HL-60/S4 treated with phorbol 12-myristate 13-acetate at 8.2 ng/mL for 4 days and 3 days (cell line): ENCODE results near the gene TMC5.
"Not testable (repeated sequence)": the region's sequence is repeated elsewhere in the genome, so short reads cannot be mapped to it uniquely, and the experiment has no call there.

Experiments used
- in situ Hi-C: fragments of 300-500 bp; cut with MboI; formaldehyde crosslinking; loops from 2 replicates; pipeline ENCODE4 v1.15.0; 2022; ENCODE audit warnings: low sequenced_read_pairs

The TMC5 gene

DNA sequence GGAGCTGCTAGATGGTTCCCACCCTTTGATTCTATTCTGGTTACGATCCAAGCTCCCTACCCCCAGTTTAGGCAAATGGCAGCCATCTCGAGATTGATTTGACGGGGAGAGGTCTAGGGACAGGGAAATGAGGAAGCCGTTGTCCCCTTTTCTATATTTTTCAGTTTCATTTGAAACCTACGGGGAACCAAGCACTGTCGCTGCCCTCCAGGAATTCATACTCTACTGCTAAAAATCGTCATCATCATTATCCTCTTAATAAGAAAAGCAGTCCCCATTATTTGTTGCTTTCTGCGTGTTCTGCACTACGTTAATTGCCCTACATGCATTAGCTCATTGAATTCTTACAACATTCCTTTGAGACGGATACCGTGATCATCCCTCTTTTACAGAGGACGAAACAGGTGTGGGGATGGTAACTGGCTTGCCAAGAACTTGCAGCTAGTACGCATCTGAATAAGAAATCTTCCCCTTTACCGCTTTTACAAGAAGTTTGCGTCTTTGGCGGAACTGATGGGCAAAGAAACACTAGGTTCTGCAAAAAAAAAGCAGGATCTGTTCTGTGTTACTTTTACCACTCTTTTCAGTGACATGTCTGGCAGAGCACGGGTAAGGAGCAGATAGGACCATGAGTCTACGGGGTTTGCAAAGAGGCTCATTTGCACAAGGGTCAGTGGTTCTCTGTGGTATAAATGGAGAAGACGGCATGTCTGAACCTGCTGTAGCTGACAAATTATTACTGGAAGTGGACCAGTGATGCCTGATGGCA is 107.1 kb downstream of the TMC5 start:
- in situ Hi-C loops = loop anchor here (25.0 kb wide), 1 partner anchor 437 kb away; no protein-coding TSS in a partner anchor

DNA sequence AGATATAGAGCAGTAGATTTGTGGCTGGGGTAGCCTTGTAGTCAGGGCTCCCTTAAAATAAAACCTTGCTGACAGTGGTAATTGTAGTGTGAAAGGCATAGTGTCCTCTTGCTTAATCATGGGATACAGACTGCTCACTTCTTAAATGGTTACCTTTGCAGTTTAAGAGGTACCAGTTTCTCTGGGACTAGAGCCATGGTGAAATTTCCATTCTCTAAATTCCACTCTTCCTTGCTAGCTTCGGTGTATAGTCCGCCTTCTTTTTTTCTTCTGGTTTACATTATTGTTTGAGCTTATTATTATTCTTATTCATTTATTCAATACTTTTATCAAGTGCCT is 107.7 kb downstream of the TMC5 start:
- in situ Hi-C loops = no loop called here

DNA sequence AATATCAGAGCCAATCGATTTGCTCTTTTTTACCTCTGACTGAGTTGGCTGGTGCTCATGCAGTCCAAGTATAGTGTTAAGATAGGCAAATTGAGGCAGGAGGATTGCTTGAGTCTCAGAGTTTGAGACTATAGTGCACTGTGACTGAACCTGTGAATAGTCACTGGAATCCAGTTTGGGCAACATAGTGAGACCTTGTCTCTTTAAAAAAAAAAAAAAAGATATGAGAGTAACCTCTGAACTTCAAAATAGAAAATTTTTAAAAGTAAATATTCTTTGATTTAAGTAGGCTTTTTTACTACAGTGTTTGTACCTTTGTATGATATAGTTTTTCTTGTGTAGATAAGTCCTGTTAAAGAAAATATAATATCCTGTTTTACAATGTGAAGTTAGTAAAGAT is 109.5 kb downstream of the TMC5 start:
- in situ Hi-C loops = no loop called here

DNA sequence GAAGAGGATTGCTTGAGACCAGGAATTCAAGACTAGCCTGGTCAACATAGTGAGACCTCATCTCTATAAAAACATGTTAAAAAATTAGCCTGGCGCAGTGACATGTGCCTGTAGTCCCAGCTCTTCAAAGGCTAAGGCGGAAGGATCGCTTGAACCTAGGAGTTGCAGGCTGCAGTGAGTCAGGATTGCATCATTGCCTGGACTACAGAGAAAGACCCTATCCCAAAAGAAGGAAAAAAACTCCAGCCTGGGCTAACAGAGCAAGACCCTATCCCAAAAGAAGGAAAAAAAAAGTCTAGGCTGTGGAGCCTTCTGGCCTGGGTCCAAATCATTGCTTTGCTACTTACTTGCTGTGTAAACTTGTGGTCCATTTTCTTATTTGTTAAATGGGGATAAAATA is 111.0 kb downstream of the TMC5 start:
- in situ Hi-C loops = no loop called here

DNA sequence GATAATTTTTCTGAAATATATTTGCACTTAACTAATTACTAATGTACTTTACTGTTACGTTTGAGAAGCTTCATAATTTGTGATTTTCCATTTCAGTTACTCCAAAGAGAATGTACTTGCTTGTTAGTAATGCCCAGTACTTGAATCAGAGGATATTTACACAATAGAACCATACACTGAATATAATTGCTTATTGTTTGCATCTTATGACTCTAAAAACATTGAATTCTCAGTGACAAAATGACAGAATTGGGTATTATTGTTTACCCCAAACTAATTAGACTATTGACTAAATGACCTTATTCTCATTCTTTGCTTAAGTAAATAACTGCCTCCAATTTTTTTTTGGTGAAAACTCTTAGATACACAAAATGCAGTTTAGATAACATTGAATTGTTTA is 114.9 kb downstream of the TMC5 start:
- in situ Hi-C loops = no loop called here

DNA sequence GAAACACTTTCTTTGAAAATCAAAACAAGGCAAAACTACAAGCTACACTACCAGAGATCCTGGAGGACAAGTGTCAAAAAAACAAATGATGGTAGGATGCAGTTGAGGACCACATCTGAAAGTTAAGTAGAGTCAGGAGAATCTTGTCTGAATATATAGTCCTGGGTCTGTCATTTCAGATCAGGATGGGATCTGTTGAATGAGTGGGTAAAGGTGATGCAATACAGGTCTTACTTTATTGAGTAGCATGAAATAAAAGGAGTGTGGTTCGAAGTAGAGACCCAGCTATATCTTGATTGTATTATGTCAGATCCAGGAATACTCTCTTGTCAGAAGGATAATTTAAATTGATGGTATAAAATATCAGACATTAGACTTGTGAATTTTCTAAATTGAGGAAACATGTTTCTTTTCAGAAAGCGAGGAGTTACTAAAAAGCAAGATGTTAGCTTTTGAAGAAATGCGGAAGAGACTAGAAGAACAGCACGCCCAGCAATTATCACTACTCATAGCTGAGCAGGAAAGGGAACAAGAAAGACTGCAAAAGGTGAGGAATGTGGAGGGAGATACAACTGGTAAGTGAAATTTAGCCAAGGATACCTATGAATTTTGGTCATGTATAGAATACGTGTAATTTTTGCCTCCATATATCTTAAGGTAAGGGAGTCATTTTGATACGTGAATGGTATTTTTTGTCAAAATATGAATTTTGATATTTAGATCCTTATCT is 122.7 kb downstream of the TMC5 start:
- in situ Hi-C loops = no loop called here

DNA sequence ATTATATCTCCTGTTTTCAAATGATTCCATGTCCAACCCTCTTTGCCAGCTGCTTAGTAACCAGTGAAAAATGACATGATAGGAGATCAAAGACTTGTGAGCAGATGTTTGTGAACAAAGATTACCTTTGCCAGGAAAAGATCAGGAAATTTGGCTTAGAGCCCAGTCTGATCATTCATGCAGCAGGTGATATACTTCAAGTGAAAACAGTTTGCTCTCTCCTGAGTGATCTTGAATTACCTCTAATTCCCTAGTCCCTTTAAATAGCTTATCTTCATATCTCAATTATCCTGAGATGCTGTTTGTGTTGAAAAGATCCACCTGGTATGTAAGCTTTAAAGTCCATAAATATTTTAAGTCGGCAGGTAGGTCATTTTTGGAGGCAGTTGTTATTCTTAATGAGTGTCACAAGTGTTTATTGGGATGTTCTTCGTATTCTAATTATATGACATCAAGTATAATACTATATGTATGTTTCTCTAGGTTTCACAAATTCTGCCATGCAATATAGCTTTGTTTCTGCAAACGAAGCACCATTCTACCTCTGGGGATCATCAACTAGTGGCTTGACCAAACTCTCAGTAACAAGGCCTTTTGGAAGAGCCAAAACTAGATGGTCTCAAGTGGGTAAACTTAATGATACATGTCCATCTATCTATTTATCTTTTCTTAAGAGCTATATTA is 124.6 kb downstream of the TMC5 start:
- in situ Hi-C loops = no loop called here

DNA sequence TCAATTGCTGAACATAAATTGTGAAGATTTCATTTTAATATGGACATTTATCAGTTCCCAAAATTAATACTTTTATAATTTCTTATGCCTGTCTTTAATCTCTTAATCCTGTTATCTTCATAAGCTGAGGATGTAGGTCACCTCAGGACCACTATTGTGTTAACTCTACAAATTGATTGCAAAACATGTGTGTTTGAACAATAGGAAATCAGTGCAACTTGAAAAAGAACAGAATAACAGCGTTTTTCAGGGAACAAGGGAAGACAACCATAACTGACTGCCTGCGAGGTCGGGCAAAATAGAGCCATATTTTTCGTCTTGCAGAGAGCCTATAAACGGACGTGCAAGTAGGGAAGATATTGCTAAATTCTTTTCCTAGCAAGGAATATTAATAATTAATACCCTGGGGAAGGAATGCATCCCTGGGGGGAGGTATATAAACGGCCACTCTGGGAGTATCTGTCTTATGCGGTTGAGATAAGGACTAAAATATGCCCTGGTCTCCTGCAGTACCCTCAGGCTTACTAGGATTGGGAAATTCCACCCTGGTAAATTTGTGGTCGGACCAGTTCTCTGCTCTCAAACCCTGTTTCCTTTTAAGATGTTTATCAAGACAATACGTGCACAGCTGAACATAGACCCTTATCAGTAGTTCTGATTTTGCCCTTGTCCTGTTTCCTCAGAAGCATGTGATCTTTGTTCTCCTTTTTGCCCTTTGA is 125.8 kb downstream of the TMC5 start:
- in situ Hi-C loops = not testable (repeated sequence)

DNA sequence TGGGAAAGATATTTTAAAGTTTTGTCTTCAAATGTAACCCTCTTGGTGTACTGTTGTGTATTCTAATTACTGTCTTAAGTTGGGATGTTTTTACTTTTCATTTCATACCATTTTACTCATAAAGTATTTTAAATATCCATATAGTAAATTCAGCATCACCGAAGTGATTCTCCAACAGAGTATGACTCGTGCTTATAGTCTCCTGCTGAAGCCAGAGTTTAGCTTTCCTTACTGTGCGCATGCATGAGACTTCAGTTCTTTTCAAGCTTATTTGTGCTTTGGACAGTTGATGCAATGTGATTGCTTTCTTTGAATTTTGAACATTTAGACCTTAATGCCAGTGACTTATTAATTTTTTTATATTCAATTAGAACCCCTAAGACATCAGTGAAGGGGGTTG is 130.5 kb downstream of the TMC5 start:
- in situ Hi-C loops = no loop called here
